Keratinocyte (primary cell): ENCODE results near the gene MSI2. TPM values are rescaled to one million over a fixed set of nuclear protein-coding genes. Genes with fewer than 3 reads are reported as not detected.

ENCODE experiments used
- DNase-seq: peaks from one replicate; pipeline ENCODE4 v3.0.0-alpha.2; 2011; ENCODE audit warnings: low read depth, missing footprints, low spot score
- FAIRE-seq: peaks from 2 replicates; lab custom pipeline; 2011; peaks lifted over from hg19 to GRCh38; lab: Jason Lieb, UNC
- H2AFZ ChIP-seq: 2 replicates; pipeline ENCODE4 v1.6.0; 2012; ENCODE audit warnings: low read length, control low read depth, inconsistent platforms; ENCODE audit not compliant: control insufficient read depth
- H3K27ac ChIP-seq: 2 replicates; pipeline ENCODE4 v1.5.1; 2011; ENCODE audit warnings: low read length; ENCODE audit not compliant: control insufficient read depth, insufficient read depth
- H3K27me3 ChIP-seq: 3 replicates; pipeline ENCODE4 v1.6.0; 2011; ENCODE audit warnings: low read length; ENCODE audit not compliant: control insufficient read depth, insufficient read depth; ENCODE audit errors: extremely low read depth
- H3K36me3 ChIP-seq, 2 experiments: 2 replicates in 1 of 2; 3 replicates in 1 of 2; pipeline ENCODE4 v1.5.1; 2011; ENCODE audit warnings: low read length in 2 of 2, mild to moderate bottlenecking in 1 of 2; ENCODE audit not compliant: control insufficient read depth in 2 of 2, insufficient read depth in 2 of 2; ENCODE audit errors: extremely low read depth in 1 of 2
- H3K4me1 ChIP-seq: 3 replicates; pipeline ENCODE4 v1.5.1; 2011; ENCODE audit warnings: low read length; ENCODE audit not compliant: control insufficient read depth, insufficient read depth; ENCODE audit errors: extremely low read depth
- H3K4me2 ChIP-seq: 3 replicates; pipeline ENCODE4 v1.6.0; 2011; ENCODE audit warnings: low read depth, low read length; ENCODE audit not compliant: control insufficient read depth, insufficient read depth; ENCODE audit errors: extremely low read depth
- H3K4me3 ChIP-seq, 3 experiments: fragments of 200-600 bp in 1 of 3; sonication (generic) in 1 of 3; 2 replicates in 2 of 3; 3 replicates in 1 of 3; pipeline ENCODE4 v1.5.1; 2011 to 2016; ENCODE audit warnings: low read length in 3 of 3, mild to moderate bottlenecking in 3 of 3, control low read depth in 2 of 3, inconsistent platforms in 1 of 3, low read depth in 1 of 3, mixed read lengths in 1 of 3, mixed run types in 1 of 3, moderate library complexity in 1 of 3; ENCODE audit not compliant: control insufficient read depth in 2 of 3, insufficient read depth in 2 of 3; ENCODE audit errors: extremely low read depth in 1 of 3
- H3K79me2 ChIP-seq: 2 replicates; pipeline ENCODE4 v1.6.0; 2012; ENCODE audit warnings: low read length; ENCODE audit not compliant: control insufficient read depth, insufficient read depth
- H3K9ac ChIP-seq: 3 replicates; pipeline ENCODE4 v1.6.0; 2011; ENCODE audit warnings: low read length; ENCODE audit not compliant: control insufficient read depth, insufficient read depth; ENCODE audit errors: extremely low read depth
- H3K9me1 ChIP-seq: 3 replicates; pipeline ENCODE4 v1.6.0; 2011; ENCODE audit warnings: low read length; ENCODE audit not compliant: control insufficient read depth, insufficient read depth; ENCODE audit errors: extremely low read depth
- H3K9me3 ChIP-seq: 2 replicates; pipeline ENCODE4 v1.5.1; 2012; ENCODE audit warnings: low read depth, low read length; ENCODE audit not compliant: control insufficient read depth
- H4K20me1 ChIP-seq: 3 replicates; pipeline ENCODE4 v1.6.0; 2011; ENCODE audit warnings: low read length; ENCODE audit not compliant: control insufficient read depth, insufficient read depth; ENCODE audit errors: extremely low read depth
- EZH2 ChIP-seq: IDR thresholded peaks from one replicate; pipeline ENCODE4 v1.6.1; 2012; ENCODE audit warnings: inconsistent platforms, mild to moderate bottlenecking, low read length, moderate library complexity
- dilution Hi-C: fragments of 300-500 bp; cut with MboI; formaldehyde crosslinking; loops from one replicate; pipeline ENCODE4 v1.7.0; 2020; ENCODE audit warnings: low sequenced_read_pairs; ENCODE audit not compliant: extremely low pct_ligation_motif_present
- polyA plus RNA-seq, 5 experiments: library from polyadenylated mRNA; depleted of rRNA in 3 of 5; stranded (reverse) in 3 of 5; stranded (forward) in 1 of 5; unstranded in 1 of 5; fragments of >200 nt; gene quantifications; 1 replicate in 1 of 5; 2 replicates in 3 of 5; 3 replicates in 1 of 5; pipeline versions ENCODE4 v1.2.1 to v1.2.3, GENCODE V29; 2011 to 2012; ENCODE audit warnings: missing spikeins in 2 of 5, low read depth in 1 of 5, low replicate concordance in 1 of 5
- TF ChIP-seq, protein P1 (sequence below), 3 experiments: IDR thresholded peaks in 1 of 3; conservative IDR thresholded peaks in 1 of 3; optimal IDR thresholded peaks in 1 of 3; 2 replicates in 2 of 3; 3 replicates in 1 of 3; pipeline versions ENCODE3 to v1.5.1; 2011; ENCODE audit warnings: low read length in 3 of 3, mild to moderate bottlenecking in 3 of 3, moderate library complexity in 2 of 3, control low read depth in 1 of 3, inconsistent platforms in 1 of 3; ENCODE audit not compliant: insufficient read depth in 2 of 3; ENCODE audit errors: extremely low read depth in 1 of 3

The MSI2 gene
- polyA plus RNA-seq, 1 donor (not counting 4 experiments of a cell fraction or from before 2014, with no cell fraction given) = 22.3 TPM

DNA sequence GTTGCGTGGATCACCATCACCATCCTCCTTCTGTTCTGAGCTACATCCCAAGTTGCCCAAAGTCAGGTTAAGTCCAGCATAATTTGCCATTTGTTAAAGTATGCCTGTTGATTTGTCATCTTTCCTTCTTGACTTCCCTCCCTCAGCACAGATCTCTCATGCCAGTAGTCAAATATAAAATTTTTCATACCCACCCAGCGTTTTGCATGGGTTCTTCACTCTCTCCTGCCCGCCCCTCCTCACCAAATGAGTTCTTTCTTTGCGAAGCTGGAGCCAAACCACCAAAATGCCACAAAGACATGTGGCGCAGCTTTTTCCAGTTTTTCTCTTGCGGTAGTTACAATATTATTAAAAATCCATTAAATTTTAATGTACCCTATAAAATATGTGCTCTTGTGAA is 167.2 kb downstream of the MSI2 start:
- Histone ChIP-seq H3K79me2 (no peaks in the 10 kb centered on the region), H3K27ac (no peak overlapping the region), H3K4me1 (peaks cover 11% of the 10 kb centered on the region), H3K9me3 (no peaks in the 10 kb centered on the region), H4K20me1 (no peaks in the 10 kb centered on the region), H3K4me3 (no peak overlapping the region), H2AFZ (no peak overlapping the region), H3K27me3 (no peaks in the 10 kb centered on the region), H3K36me3 (no peaks in the 10 kb centered on the region), H3K9ac (no peak overlapping the region), H3K9me1 (peaks cover 2% of the 10 kb centered on the region), H3K4me2 (no peak overlapping the region)
- no peak for FAIRE-seq
- dilution Hi-C loops = no loop called here
- TF ChIP-seq, protein P1, sequence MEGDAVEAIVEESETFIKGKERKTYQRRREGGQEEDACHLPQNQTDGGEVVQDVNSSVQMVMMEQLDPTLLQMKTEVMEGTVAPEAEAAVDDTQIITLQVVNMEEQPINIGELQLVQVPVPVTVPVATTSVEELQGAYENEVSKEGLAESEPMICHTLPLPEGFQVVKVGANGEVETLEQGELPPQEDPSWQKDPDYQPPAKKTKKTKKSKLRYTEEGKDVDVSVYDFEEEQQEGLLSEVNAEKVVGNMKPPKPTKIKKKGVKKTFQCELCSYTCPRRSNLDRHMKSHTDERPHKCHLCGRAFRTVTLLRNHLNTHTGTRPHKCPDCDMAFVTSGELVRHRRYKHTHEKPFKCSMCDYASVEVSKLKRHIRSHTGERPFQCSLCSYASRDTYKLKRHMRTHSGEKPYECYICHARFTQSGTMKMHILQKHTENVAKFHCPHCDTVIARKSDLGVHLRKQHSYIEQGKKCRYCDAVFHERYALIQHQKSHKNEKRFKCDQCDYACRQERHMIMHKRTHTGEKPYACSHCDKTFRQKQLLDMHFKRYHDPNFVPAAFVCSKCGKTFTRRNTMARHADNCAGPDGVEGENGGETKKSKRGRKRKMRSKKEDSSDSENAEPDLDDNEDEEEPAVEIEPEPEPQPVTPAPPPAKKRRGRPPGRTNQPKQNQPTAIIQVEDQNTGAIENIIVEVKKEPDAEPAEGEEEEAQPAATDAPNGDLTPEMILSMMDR (optimal IDR thresholded peaks at IDR 0.05 in 1 of 3, IDR thresholded peaks at IDR 0.05 in 1 of 3, conservative IDR thresholded peaks at IDR 0.05 in 1 of 3; ENCODE audit: extremely low read depth in 1 of 3, insufficient read depth in 2 of 3, low read length in 3 of 3) = no peak
- TF ChIP-seq EZH2 = no peak
- DNase-seq = no peak

DNA sequence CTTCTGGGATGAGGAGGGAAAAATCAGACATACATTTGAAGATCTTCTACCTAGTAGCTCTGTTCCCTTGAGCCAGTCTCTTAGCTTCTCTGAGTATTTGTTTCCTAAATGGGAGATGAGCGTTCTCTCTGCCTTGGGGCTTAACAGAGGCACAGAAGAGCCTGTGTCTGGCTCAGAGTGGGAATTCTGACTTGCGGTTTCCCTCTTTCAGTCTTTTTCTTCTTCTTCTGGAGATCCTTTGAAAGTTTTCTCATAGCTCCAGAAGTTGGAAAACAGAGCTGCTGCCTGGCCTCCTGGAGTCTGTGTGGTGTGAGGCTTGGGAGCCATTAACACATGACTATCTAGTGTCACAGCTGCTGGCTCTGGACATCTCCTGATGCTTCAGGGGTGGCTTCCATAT is 167.9 kb downstream of the MSI2 start:
- Histone ChIP-seq H4K20me1 (no peaks in the 10 kb centered on the region), H3K4me3 (no peak overlapping the region), H2AFZ (no peak overlapping the region), H3K9ac (no peak overlapping the region), H3K79me2 (no peaks in the 10 kb centered on the region), H3K9me1 (peaks cover 2% of the 10 kb centered on the region), H3K36me3 (no peaks in the 10 kb centered on the region), H3K27ac (no peak overlapping the region), H3K9me3 (no peaks in the 10 kb centered on the region), H3K4me2 (no peak overlapping the region), H3K27me3 (no peaks in the 10 kb centered on the region), H3K4me1 (peaks cover 11% of the 10 kb centered on the region)
- DNase-seq (no peak), FAIRE-seq (no peak)
- TF ChIP-seq, protein P1 (optimal IDR thresholded peaks at IDR 0.05 in 1 of 3, IDR thresholded peaks at IDR 0.05 in 1 of 3, conservative IDR thresholded peaks at IDR 0.05 in 1 of 3; ENCODE audit: extremely low read depth in 1 of 3, insufficient read depth in 2 of 3, low read length in 3 of 3) = no peak
- no peak for TF ChIP-seq EZH2
- dilution Hi-C loops = no loop called here
